ENCODE measurements around the gene ENTPD1. TPM values are rescaled to one million over a fixed set of nuclear protein-coding genes. Genes with fewer than 3 reads are reported as not detected.

ENTPD1 gene
- total RNA-seq, 1 donor from 2014 or later: 34.5 TPM

DNA sequence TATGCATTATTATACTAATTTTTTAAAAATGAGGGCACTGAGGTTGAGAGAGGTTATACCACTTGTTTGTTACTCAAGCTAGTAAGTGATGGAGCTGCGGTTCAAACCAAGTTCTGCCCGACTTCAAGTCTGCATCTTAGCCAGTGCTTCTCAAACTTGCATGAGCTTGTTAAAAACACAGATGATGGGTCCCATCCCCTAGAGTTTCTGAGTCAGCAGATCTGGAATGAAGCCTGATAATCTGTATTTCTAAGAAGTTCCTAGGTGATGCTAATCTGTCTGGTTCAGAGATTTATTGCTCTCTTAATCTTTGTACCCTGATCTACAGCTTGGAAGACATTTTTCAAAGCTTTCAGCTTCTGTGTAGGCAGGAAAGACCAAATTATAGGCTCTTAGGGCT, 84.2 kb downstream of the ENTPD1 start:
- Histone ChIP-seq H3K27me3 (ENCODE audit: low read depth) (no peaks in the 10 kb centered on the region), H3K27ac (peak overlapping the region; percentile 15), H3K4me1 (peaks cover 39% of the 10 kb centered on the region), H3K4me3 (no peak overlapping the region), H3K9me3 (no peaks in the 10 kb centered on the region), H3K36me3 (peaks cover 21% of the 10 kb centered on the region)
- DNase-seq: no peak
- intact Hi-C loops (cut with DNase I): no loop called here
- ATAC-seq: no peak
- no peak for TF ChIP-seq CTCF (IDR thresholded peaks at IDR 0.05)

GRCh38 chr10:95840681-95841080, 84.7 kb downstream of the ENTPD1 start:
- peak overlapping the region; percentile 46 for H3K27ac ChIP-seq
- TF ChIP-seq CTCF (IDR thresholded peaks at IDR 0.05): no peak

DNA sequence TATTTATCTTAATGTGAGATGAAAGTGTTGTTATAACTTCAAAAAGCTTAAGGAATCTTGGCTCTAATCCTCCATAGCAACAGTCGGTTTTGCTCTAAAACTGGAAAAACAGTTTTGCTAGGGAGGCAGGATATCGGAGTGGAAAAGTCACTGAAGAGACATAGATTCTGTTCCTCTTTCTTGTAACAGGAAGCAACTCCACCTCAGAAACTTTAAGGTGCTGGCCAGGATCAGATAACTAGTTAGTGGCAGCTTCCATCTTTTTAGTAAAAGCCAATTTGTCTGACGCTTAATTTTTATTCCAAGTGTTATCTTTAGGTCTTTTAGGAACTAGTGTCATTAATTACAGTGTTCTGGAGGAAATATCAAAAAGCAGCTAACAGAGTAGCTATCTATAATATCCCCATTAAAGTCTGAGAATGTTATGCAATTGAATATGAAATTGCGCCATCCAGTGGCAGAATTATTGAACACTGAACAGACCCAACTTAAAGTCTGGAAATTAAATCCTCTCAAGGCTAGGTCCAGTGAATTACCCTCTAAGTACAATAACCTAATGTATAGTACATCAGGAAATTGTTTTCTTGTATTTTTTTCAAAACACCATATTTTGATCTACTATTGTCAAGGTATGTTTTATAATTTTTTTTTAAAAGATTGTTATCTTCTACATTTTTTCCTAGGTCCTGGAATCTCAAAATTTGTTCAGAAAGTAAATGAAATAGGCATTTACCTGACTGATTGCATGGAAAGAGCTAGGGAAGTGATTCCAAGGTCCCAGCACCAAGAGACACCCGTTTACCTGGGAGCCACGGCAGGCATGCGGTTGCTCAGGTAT, 85.9 kb downstream of the ENTPD1 start:
- TF ChIP-seq CTCF (IDR thresholded peaks at IDR 0.05): peak; percentile 75
- peak overlapping the region; percentile 51 for H3K27ac ChIP-seq
- peaks cover 37% of the 10 kb centered on the region for H3K4me1 ChIP-seq
- peak; percentile 66 to 78 for ATAC-seq
- H3K9me3 ChIP-seq: no peaks in the 10 kb centered on the region
- no peak for DNase-seq
- no peak overlapping the region for H3K4me3 ChIP-seq
- intact Hi-C loops (cut with DNase I): no loop called here
- H3K36me3 ChIP-seq: peaks cover 30% of the 10 kb centered on the region
- H3K27me3 ChIP-seq (ENCODE audit: low read depth): no peaks in the 10 kb centered on the region

More at GRCh38 chr10:95840681-95841080, 84.7 kb downstream of the ENTPD1 start:
- Histone ChIP-seq H3K27me3 (ENCODE audit: low read depth) (no peaks in the 10 kb centered on the region), H3K4me1 (peaks cover 39% of the 10 kb centered on the region), H3K4me3 (no peak overlapping the region), H3K36me3 (peaks cover 27% of the 10 kb centered on the region), H3K9me3 (no peaks in the 10 kb centered on the region)
- no peak for DNase-seq
- no peak for ATAC-seq
- intact Hi-C loops (cut with DNase I): no loop called here

GRCh38 chr10:95845411-95845810, 89.4 kb downstream of the ENTPD1 start:
- no peak for TF ChIP-seq CTCF (IDR thresholded peaks at IDR 0.05)

DNA sequence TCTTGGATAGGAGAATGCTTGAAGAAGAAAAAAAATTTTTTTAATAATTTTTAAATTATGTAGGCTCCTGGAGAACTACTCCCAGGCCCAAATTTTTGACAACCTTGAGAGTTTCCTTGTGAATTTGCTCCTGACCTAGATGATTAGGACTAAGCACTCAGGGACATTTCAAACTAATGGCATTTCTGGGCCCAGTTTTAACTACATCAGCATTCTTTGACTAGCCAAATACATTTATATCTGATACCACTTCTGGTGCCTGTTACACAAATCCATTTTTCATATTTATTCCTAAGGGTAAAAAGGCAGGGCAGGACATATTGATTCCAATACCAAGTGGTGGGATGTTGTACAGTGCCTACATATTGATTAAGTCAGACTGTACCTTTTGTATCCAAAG, 91.0 kb downstream of the ENTPD1 start:
- intact Hi-C loops (cut with DNase I): no loop called here
- no peak for ATAC-seq
- H3K27ac ChIP-seq: no peak overlapping the region
- H3K27me3 ChIP-seq (ENCODE audit: low read depth): no peaks in the 10 kb centered on the region
- peaks cover 41% of the 10 kb centered on the region for H3K36me3 ChIP-seq
- no peak overlapping the region for H3K4me3 ChIP-seq
- no peak for DNase-seq
- TF ChIP-seq CTCF (IDR thresholded peaks at IDR 0.05): no peak
- H3K9me3 ChIP-seq: no peaks in the 10 kb centered on the region
- H3K4me1 ChIP-seq: peaks cover 8% of the 10 kb centered on the region

More at GRCh38 chr10:95845411-95845810, 89.4 kb downstream of the ENTPD1 start:
- Histone ChIP-seq H3K36me3 (peaks cover 41% of the 10 kb centered on the region), H3K27me3 (ENCODE audit: low read depth) (no peaks in the 10 kb centered on the region), H3K4me1 (peaks cover 24% of the 10 kb centered on the region), H3K9me3 (no peaks in the 10 kb centered on the region), H3K4me3 (no peak overlapping the region), H3K27ac (no peak overlapping the region)
- DNase-seq (no peak), ATAC-seq (no peak)
- intact Hi-C loops (cut with DNase I): no loop called here
